ENCODE results near the gene PRKAB2. TPM values are rescaled to one million over a fixed set of nuclear protein-coding genes. Genes with fewer than 3 reads are reported as not detected.

PRKAB2 gene
- total and polyA plus RNA-seq, 2 of the 13 experiments (the other 11 are each of a cell fraction or from before 2014, with no cell fraction given), result 44.0 to 118 TPM

DNA sequence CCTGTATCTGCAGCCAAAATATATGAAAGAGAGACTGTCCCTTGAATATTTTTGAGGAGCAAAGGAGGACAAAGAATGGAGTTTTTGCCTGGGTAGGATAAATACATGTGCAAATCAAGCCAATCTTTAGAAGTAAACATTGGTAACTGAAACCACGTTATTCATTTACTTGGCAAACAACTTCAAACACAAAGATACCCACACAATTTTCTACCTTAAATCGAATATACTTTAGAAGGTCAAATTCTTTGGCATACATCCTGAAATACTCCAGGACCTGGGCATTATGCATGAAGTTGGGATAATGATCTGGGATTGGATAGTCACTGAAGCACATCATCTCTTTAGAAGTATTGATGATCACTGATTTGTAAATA is 43.3 kb upstream of the PRKAB2 start:
- Histone ChIP-seq H3K27ac (ENCODE audit: extremely low read length, insufficient read depth, low read length) (peak overlapping the region; percentile 75), H3K4me3 (replicated peaks in 1 of 3; ENCODE audit: insufficient read depth in 1 of 3, low read depth in 2 of 3, low read length in 3 of 3) (no peak overlapping the region), H3K4me2 (ENCODE audit: low read depth, low read length) (peak overlapping the region; percentile 47), H3K36me3 (replicated peaks in 1 of 2; ENCODE audit: control insufficient read depth in 1 of 2, insufficient read depth in 2 of 2, low read length in 2 of 2) (peaks cover 7 to 43% of the 10 kb centered on the region in 2 experiments), H3K4me1 (ENCODE audit: insufficient read depth, low read length) (peaks cover 100% of the 10 kb centered on the region), H3K79me2 (ENCODE audit: insufficient read depth, low read length) (peaks cover 40% of the 10 kb centered on the region), H3K9me3 (ENCODE audit: low read length) (no peaks in the 10 kb centered on the region), H3K9ac (ENCODE audit: insufficient read depth, low read depth, low read length) (peak overlapping the region; percentile 21), H2AFZ (ENCODE audit: low read length) (no peak overlapping the region), H3K27me3 (ENCODE audit: control insufficient read depth in 1 of 2, insufficient read depth in 2 of 2, low read length in 2 of 2) (no peaks in the 10 kb centered on the region), H4K20me1 (ENCODE audit: insufficient read depth, low read length) (no peaks in the 10 kb centered on the region)
- ChIA-PET CTCF (ENCODE audit: low intra/inter-chr PET ratio, low total read pairs) (interaction anchor here (1.7 kb wide), 1 partner anchor 27 kb away, joined by 8 read pairs; the partner anchor contains the start of gene CHD1L), POLR2A (interaction anchor here (0.7 to 7.6 kb wide), 7 partner anchors 9 to 44 kb away, joined by 3 to 101 read pairs (median 4); partner anchors contain the start of genes CHD1L and FMO5)
- in situ Hi-C loops (cut with HindIII; ENCODE audit: extremely low pct_ligation_motif_present, low pct_unique_long_range_greater_than_20kb), result no loop called here
- 0% methylated on average over 2 of the region's 2 CpGs for WGBS (ENCODE audit: low lambda C conversion rate)
- DNase-seq (ENCODE audit: low spot score), result peak; percentile 96
- FAIRE-seq, result peak; percentile 82
- intact Hi-C loops (cut with micrococcal nuclease; ENCODE audit: unreplicated experiment), result loop anchor here (1.0 to 2.0 kb wide), 2 partner anchors 24 to 43 kb away; partner anchors contain the start of gene PRKAB2
- peak; percentile 91 for ATAC-seq
- BruUV-seq (replicated peaks), result no TSS peak
- TF ChIP-seq ELF1 (CRISPR knock-in tag; IDR thresholded peaks at IDR 0.05), result peak; percentile 48; the same call in 1 of the 2 replicates
- peak; percentile 74; the same call in 1 of the 2 replicates for TF ChIP-seq RARA (CRISPR knock-in tag; IDR thresholded peaks at IDR 0.05)
- 0 out of 2 replicates have a peak, but pooled peaks have one; percentile 17 for TF ChIP-seq HNF4G (IDR thresholded peaks at IDR 0.05; ENCODE audit: borderline replicate concordance, low read depth, low read length)
- no peak for TF ChIP-seq HNF4G (CRISPR knock-in tag; IDR thresholded peaks at IDR 0.05; ENCODE audit: borderline replicate concordance, low read depth)
- TF ChIP-seq, protein P1, sequence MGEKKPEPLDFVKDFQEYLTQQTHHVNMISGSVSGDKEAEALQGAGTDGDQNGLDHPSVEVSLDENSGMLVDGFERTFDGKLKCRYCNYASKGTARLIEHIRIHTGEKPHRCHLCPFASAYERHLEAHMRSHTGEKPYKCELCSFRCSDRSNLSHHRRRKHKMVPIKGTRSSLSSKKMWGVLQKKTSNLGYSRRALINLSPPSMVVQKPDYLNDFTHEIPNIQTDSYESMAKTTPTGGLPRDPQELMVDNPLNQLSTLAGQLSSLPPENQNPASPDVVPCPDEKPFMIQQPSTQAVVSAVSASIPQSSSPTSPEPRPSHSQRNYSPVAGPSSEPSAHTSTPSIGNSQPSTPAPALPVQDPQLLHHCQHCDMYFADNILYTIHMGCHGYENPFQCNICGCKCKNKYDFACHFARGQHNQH (CRISPR knock-in tag; IDR thresholded peaks at IDR 0.05), result peak; percentile 57; the same call in 1 of the 2 replicates
- TF ChIP-seq, protein P2, sequence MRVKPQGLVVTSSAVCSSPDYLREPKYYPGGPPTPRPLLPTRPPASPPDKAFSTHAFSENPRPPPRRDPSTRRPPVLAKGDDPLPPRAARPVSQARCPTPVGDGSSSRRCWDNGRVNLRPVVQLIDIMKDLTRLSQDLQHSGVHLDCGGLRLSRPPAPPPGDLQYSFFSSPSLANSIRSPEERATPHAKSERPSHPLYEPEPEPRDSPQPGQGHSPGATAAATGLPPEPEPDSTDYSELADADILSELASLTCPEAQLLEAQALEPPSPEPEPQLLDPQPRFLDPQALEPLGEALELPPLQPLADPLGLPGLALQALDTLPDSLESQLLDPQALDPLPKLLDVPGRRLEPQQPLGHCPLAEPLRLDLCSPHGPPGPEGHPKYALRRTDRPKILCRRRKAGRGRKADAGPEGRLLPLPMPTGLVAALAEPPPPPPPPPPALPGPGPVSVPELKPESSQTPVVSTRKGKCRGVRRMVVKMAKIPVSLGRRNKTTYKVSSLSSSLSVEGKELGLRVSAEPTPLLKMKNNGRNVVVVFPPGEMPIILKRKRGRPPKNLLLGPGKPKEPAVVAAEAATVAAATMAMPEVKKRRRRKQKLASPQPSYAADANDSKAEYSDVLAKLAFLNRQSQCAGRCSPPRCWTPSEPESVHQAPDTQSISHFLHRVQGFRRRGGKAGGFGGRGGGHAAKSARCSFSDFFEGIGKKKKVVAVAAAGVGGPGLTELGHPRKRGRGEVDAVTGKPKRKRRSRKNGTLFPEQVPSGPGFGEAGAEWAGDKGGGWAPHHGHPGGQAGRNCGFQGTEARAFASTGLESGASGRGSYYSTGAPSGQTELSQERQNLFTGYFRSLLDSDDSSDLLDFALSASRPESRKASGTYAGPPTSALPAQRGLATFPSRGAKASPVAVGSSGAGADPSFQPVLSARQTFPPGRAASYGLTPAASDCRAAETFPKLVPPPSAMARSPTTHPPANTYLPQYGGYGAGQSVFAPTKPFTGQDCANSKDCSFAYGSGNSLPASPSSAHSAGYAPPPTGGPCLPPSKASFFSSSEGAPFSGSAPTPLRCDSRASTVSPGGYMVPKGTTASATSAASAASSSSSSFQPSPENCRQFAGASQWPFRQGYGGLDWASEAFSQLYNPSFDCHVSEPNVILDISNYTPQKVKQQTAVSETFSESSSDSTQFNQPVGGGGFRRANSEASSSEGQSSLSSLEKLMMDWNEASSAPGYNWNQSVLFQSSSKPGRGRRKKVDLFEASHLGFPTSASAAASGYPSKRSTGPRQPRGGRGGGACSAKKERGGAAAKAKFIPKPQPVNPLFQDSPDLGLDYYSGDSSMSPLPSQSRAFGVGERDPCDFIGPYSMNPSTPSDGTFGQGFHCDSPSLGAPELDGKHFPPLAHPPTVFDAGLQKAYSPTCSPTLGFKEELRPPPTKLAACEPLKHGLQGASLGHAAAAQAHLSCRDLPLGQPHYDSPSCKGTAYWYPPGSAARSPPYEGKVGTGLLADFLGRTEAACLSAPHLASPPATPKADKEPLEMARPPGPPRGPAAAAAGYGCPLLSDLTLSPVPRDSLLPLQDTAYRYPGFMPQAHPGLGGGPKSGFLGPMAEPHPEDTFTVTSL (CRISPR knock-in tag; IDR thresholded peaks at IDR 0.05; ENCODE audit: borderline replicate concordance), result peak; percentile 72; the same call in 1 of the 2 replicates
- TF ChIP-seq RBM22 (optimal IDR thresholded peaks at IDR 0.05; ENCODE audit: low read length), result no peak
- TF ChIP-seq ZNF614 (CRISPR knock-in tag; IDR thresholded peaks at IDR 0.05; ENCODE audit: borderline replicate concordance), result 0 out of 2 replicates have a peak, but pooled peaks have one; percentile 23
- peak; percentile 21; the same call in 1 of the 2 replicates for TF ChIP-seq FOSL2 (CRISPR knock-in tag; IDR thresholded peaks at IDR 0.05)
- no peak for TF ChIP-seq ZNF383 (CRISPR knock-in tag; IDR thresholded peaks at IDR 0.05; ENCODE audit: borderline replicate concordance)
- peak; percentile 67; the same call in 1 of the 2 replicates for TF ChIP-seq KDM6A (CRISPR knock-in tag; IDR thresholded peaks at IDR 0.05; ENCODE audit: low read depth)
- peak; percentile 52 for TF ChIP-seq ELF3 (CRISPR knock-in tag; IDR thresholded peaks at IDR 0.05)
- TF ChIP-seq ERF (CRISPR knock-in tag; IDR thresholded peaks at IDR 0.05), result peak; percentile 61
- TF ChIP-seq RBFOX2 (IDR thresholded peaks at IDR 0.05; ENCODE audit: low read depth, low read length), result peak; percentile 79
- TF ChIP-seq FOXA1 (IDR thresholded peaks at IDR 0.05), result no peak; the same call in 1 of the 2 replicates
- TF ChIP-seq FOXA1 (CRISPR knock-in tag; IDR thresholded peaks at IDR 0.05), result peak; percentile 85
- TF ChIP-seq MED13 (CRISPR knock-in tag; IDR thresholded peaks at IDR 0.05), result peak; percentile 79; the same call in 1 of the 2 replicates
- TF ChIP-seq EP300 (IDR thresholded peaks at IDR 0.05; ENCODE audit: low read depth in 2 of 2, low read length in 2 of 2), result peak in 1 of 2 experiments; percentile 96; a peak in 2 of 4 replicates
- TF ChIP-seq EP300 (CRISPR knock-in tag; IDR thresholded peaks at IDR 0.05; ENCODE audit: borderline replicate concordance), result peak; percentile 86
- no peak for TF ChIP-seq ZNF879 (CRISPR knock-in tag; IDR thresholded peaks at IDR 0.05)
- TF ChIP-seq FOXK2 (IDR thresholded peaks at IDR 0.05), result peak; percentile 59; the same call in 1 of the 2 replicates
